Daoy (cell line): ENCODE results near the gene UBE2M. TPM values are rescaled to one million over a fixed set of nuclear protein-coding genes. Genes with fewer than 3 reads are reported as not detected.
"Not testable (repeated sequence)": the region's sequence is repeated elsewhere in the genome, so short reads cannot be mapped to it uniquely, and the experiment has no call there.

Experiments
- DNase-seq: peaks from one replicate; pipeline ENCODE4 v3.0.0-alpha.2; 2015; ENCODE audit warnings: low read depth
- total RNA-seq: library from RNA; depleted of rRNA; stranded (reverse); fragments of >200 nt; shearing (Covaris generic); gene quantifications from 2 replicates; pipeline ENCODE4 v1.2.3, GENCODE V29; 2014; rRNA removed

The UBE2M gene
- total RNA-seq, 1 experiment from 2014 or later, result 123 TPM

GRCh38 chr19:58513213-58513693 is 45.2 kb downstream of the UBE2M start:
- no peak for DNase-seq

- DNase-seq, result no peak
Observed at GRCh38 chr19:58511353-58512208, 46.8 kb downstream of the UBE2M start, which contains the start of gene SLC27A5. TSS of gene SLC27A5 (minus strand) at chr19:58511992. CDS start at chr19:58511955, 37 bp downstream.

GRCh38 chr19:58510084-58510862 is 48.1 kb downstream of the UBE2M start:
- DNase-seq, result no peak

DNA sequence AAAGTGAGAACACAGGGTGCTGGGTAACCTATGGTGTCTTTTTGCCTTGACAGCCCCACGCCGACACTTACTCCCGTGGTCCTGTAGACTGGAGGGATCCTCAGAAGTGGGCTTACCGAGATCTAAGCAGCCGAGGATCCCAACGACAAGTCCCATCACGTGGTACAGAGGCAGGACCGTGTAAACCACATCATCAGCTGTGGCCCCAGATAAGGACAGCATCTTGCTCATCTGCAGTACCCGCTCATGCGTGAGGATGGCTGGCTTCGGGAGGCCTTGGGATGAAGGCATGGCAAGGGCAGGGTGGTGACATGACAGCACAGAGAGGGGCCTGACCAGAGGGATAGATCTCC is 48.7 kb downstream of the UBE2M start:
- no peak for DNase-seq

DNA sequence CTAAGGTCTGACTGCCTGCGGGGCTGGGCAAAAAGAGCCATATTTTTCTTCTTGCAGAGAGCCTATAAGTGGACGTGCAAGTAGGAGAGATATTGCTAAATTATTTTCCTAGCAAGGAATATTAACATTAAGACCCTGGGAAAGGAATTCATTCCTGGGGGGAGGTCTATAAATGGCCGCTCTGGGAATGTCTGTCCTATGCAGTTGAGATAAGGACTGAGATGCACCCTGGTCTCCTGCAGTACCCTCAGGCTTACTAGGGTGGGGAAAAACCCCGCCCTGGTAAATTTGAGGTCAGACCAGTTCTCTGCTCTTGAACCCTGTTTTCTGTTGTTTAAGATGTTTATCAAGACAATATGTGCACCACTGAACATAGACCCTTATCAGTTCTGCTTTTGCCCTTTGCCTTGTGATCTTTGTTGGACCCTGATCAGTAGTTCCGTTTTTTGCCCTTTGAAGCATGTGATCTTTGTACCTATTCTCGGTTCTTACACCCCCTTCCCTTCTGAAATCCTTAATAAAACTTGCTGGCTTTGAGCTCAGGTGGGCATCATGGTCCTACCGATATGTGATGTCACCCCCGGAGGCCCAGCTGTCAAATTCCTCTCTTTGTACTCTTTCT is 50.7 kb downstream of the UBE2M start:
- not testable (repeated sequence) for DNase-seq

Other genes with a start within 250 kb of the UBE2M start
- 2.1 TPM in 2 replicates for gene ZSCAN22, start 231.6 kb downstream of the UBE2M start, total RNA-seq
- 28.5 and 38.4 TPM in 2 replicates for gene A1BG, start 205.1 kb downstream of the UBE2M start, total RNA-seq
- 1.5 and 2.7 TPM in 2 replicates for gene ZNF497, start 195.9 kb downstream of the UBE2M start, total RNA-seq
- 4.2 and 5.0 TPM in 2 replicates for gene ZNF837, start 177.6 kb downstream of the UBE2M start, total RNA-seq
- gene RPS5, start 171.3 kb downstream of the UBE2M start, total RNA-seq, result 3,633 and 5,016 TPM in 2 replicates
- not detected in 2 replicates for gene RNF225, start 163.0 kb downstream of the UBE2M start, total RNA-seq
- gene ZNF584, start 150.0 kb downstream of the UBE2M start, total RNA-seq, result 12.1 and 20.5 TPM in 2 replicates
- 0.95 and 3.0 TPM in 2 replicates for gene ZNF132, start 118.5 kb downstream of the UBE2M start, total RNA-seq
- gene ZNF324B, start 107.0 kb downstream of the UBE2M start, total RNA-seq, result 9.0 and 13.5 TPM in 2 replicates
- 8.5 and 9.9 TPM in 2 replicates for gene ZNF324, start 91.5 kb downstream of the UBE2M start, total RNA-seq
- gene ZNF446, start 82.3 kb downstream of the UBE2M start, total RNA-seq, result 8.3 and 16.4 TPM in 2 replicates
- 1.6 and 3.4 TPM in 2 replicates for gene SLC27A5, start 46.6 kb downstream of the UBE2M start, total RNA-seq
- 4.8 and 4.9 TPM in 2 replicates for gene ZBTB45, start 38.8 kb downstream of the UBE2M start, total RNA-seq
- 575 and 591 TPM in 2 replicates for gene TRIM28, start 14.5 kb downstream of the UBE2M start, total RNA-seq
- gene CHMP2A, start 3.5 kb downstream of the UBE2M start, total RNA-seq, result 103 and 127 TPM in 2 replicates
- gene MZF1, start 14.7 kb upstream of the UBE2M start, total RNA-seq, result 4.6 TPM in 2 replicates